Measurements from ENCODE around the gene LRIF1. TPM values are rescaled to one million over a fixed set of nuclear protein-coding genes. Genes with fewer than 3 reads are reported as not detected.
"Not testable (repeated sequence)": the region's sequence is repeated elsewhere in the genome, so short reads cannot be mapped to it uniquely, and the experiment has no call there.

Gene LRIF1
- polyA plus RNA-seq, 3 donors from 2014 or later: 20.6 to 37.2 (median 22.0) TPM

DNA sequence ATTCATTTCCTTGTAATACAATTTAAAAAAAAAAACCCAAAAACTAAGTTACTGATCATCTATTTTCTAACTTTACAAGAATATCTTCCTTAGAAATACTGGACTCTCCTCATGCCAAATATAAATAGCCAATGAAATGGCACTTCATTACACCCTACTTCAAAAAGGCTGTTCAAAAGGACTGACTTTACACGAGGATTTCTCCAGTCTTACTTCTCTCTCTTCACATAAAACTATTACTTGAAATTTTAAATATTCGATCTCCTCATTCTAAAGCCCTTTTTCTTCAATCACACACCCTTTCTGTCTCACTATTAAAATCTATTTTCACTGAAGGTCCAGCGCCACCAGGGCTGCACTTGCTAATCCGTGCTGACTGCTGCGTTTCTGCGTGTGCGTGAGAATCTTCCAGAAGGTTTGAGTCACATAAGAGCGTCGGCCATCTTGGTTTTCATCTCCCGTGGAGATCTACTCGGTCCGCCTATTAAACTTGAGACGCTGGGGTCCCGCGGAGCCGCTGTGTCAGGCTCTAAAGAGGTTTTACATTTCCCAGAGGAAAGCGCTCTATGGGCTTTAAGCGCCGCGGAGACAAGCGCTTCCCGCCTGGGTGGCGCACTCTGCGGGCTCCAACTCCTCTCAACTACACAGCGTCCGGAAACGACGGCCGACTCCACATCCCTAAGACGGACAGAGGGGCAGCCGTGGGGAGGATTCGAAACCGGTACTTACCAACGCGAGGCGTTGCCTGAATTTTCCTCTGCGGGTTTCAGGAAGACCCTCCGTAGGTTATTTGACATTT is 631 bp downstream of the LRIF1 start:
- peaks cover 14 to 23% (median 21%) of the 10 kb centered on the region in 3 donors for H3K27me3 Mint-ChIP-seq (ENCODE audit: low read depth in 3 of 3)

DNA sequence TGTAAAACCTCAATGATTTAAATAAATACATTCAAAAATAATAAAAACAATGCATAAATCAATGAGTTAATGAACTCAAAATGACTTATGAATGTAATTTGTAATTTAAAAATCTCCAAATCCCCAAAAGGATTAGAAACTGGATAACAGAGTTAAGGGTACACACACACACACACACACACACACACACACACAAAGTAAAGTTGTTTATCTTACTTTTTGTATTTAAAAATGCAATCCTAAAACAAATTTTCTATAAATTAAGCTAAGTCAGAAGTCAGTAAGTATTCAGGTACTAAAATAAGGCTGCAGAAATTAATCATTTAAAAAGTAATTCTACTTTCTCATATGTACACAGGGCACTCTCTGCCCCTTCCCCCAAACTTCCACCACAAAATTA is 1.8 kb downstream of the LRIF1 start:
- no peak for DNase-seq
- peaks cover 42 to 56% of the 10 kb centered on the region in 2 donors for H3K4me1 Mint-ChIP-seq
- H3K27ac Mint-ChIP-seq: peak overlapping the region in 1 of 6 donors; percentile 37
- peak overlapping the region in 4 of 5 donors; percentile 9 to 44 (median 39) for H3K4me3 Mint-ChIP-seq
- peaks cover 29 to 49% (median 35%) of the 10 kb centered on the region in 6 donors for H3K9me3 Mint-ChIP-seq
- peaks cover 10 to 20% (median 18%) of the 10 kb centered on the region in 3 donors for H3K27me3 Mint-ChIP-seq (ENCODE audit: low read depth in 3 of 3)
- peaks cover 24 to 28% (median 27%) of the 10 kb centered on the region in 3 donors for H3K36me3 Mint-ChIP-seq

More for the DNA sequence above, 631 bp downstream of the LRIF1 start:
- Mint-ChIP-seq H3K27ac (peak overlapping the region; percentile 93 to 99 (median 97)), H3K4me3 (peak overlapping the region; percentile 89 to 94 (median 93)), H3K9me3 (peaks cover 31 to 58% (median 38%) of the 10 kb centered on the region in 6 donors), H3K36me3 (peaks cover 24 to 30% (median 28%) of the 10 kb centered on the region in 3 donors), H3K4me1 (peaks cover 42 to 56% of the 10 kb centered on the region in 2 donors)
- DNase-seq: peak; percentile 67 to 72 (median 69)

DNA sequence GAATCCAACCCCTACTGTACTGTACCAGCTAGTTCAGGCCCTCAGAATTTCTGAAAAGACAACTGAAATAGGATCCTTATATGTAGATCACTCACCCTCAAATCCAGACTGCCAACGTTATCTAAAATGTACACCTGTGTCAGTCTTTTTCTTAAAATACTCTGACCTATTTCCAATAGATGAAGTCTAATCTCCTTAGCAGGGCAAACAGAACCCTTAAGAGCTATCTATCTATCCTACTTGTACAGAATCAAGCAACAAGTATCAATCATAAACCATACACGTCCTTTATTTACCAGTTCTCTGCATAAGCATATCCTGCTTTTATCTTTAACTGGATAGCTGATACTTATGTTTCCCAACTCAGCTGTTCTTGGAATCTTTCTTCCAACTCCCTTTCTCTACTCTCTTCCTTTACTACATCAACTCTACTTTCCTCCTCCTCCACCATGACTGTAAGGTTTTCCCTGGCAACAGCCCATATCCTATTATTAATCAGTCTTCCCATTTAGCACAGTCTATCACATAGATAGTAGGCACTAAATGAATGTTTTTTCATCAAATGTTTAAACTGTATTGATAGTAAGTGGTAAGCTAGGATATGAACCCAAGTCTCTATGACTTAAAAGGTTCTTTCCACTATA is 2.8 kb downstream of the LRIF1 start:
- Mint-ChIP-seq H3K4me1 (peaks cover 42 to 56% of the 10 kb centered on the region in 2 donors), H3K9me3 (peaks cover 26 to 42% (median 31%) of the 10 kb centered on the region in 6 donors), H3K27me3 (ENCODE audit: low read depth in 3 of 3) (peaks cover 10 to 18% (median 17%) of the 10 kb centered on the region in 3 donors), H3K36me3 (peaks cover 24 to 28% (median 27%) of the 10 kb centered on the region in 3 donors), H3K4me3 (peak overlapping the region in 1 of 5 donors; percentile 26), H3K27ac (peak overlapping the region in 1 of 6 donors; percentile 10)
- no peak for DNase-seq

DNA sequence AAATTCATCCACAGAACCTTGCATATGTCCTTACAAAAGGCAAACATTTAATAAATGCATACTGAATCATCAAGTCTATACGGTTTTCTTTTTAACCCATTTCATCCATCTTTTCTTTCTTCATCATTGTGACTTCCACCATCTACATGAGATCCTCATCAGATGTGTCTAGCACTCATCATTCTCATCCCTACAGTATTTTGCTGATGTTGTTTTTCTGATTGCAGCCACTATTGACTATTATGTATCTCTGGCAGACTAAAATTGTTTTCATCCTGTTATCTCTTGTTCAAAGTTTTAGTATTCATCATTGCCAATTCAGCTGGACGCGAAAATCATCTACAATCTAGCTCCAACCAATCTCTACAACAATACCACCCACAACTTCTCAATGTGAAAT is 5.9 kb downstream of the LRIF1 start:
- Mint-ChIP-seq H3K9me3 (peaks cover under 1 to 12% (median 6%) of the 10 kb centered on the region in 6 donors), H3K36me3 (peaks cover 19 to 23% (median 20%) of the 10 kb centered on the region in 3 donors), H3K4me3 (no peak overlapping the region), H3K27me3 (ENCODE audit: low read depth in 3 of 3) (no peaks in the 10 kb centered on the region), H3K27ac (no peak overlapping the region), H3K4me1 (peaks cover 21 to 35% of the 10 kb centered on the region in 2 donors)
- no peak for DNase-seq

DNA sequence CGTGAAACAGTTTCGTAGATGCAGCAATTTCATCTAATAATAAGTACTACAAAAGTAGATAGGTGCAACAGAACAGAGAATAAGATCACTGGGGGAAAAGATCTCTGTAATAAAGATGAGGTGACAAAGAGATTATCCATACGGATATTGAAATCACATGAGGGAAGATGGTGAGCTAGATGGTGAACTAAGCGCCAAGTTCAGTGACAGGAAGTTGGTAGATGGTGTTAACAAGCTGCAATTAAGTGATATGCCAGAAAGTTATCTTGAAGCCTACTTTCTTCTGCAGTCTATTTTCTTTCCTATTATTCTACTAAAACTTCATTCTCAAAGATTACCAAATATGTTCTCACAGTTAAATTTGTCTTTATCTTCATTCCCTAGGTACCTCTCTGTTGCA is 7.1 kb downstream of the LRIF1 start:
- Mint-ChIP-seq H3K9me3 (peaks cover 0 to 9% (median 4%) of the 10 kb centered on the region in 6 donors), H3K27me3 (ENCODE audit: low read depth in 3 of 3) (no peaks in the 10 kb centered on the region), H3K4me3 (no peak overlapping the region), H3K4me1 (peaks cover 14 to 23% of the 10 kb centered on the region in 2 donors), H3K36me3 (peaks cover 27 to 28% (median 28%) of the 10 kb centered on the region in 3 donors), H3K27ac (no peak overlapping the region)
- no peak for DNase-seq

DNA sequence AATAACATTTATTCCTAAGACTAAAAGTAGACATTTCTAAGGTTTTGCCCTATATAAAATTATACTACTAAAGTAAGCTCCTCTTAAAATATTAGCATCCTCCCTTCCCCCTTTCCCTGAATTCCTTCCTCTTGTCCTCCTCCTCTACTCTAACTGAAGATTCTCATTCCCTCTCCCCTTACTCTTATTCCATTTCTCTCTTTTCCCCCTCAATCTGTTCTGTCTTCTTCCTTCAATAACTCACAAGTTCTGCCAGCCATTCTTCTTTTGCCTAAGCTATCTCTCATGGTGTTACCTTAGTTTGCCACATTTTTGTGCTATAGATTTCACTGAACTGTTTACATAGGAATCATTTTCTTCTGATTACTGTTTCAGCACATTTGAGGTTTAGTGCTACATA is 10.7 kb downstream of the LRIF1 start:
- Mint-ChIP-seq H3K4me3 (no peak overlapping the region), H3K36me3 (peaks cover 35 to 44% (median 44%) of the 10 kb centered on the region in 3 donors), H3K9me3 (no peaks in the 10 kb centered on the region), H3K27me3 (ENCODE audit: low read depth in 3 of 3) (no peaks in the 10 kb centered on the region), H3K27ac (no peak overlapping the region), H3K4me1 (peaks cover 2 to 6% of the 10 kb centered on the region in 2 donors)
- DNase-seq: no peak

DNA sequence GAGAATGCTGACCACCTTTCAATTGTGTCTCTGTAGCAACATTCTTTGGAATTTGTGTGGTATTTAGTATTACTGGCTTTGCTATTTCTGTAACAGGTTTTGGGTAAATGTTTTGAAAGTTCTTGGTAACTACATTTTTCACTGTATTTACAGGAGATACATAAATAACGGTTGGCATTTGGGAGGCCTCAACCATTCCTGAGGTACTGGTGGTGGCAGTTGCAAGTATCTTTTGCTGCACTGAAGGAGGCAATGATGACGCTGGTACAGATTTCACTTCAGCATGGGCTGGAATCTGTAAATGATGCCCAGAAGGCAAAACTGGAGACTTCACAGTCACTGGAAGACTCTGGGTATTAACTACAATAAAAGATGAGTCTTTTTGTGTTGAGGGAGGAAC is 11.7 kb downstream of the LRIF1 start:
- no peak overlapping the region for H3K4me3 Mint-ChIP-seq
- peaks cover 39 to 49% (median 48%) of the 10 kb centered on the region in 3 donors for H3K36me3 Mint-ChIP-seq
- H3K27me3 Mint-ChIP-seq (ENCODE audit: low read depth in 3 of 3): no peaks in the 10 kb centered on the region
- no peaks in the 10 kb centered on the region for H3K9me3 Mint-ChIP-seq
- DNase-seq: no peak
- no peak overlapping the region for H3K27ac Mint-ChIP-seq
- H3K4me1 Mint-ChIP-seq: peaks cover 2 to 6% of the 10 kb centered on the region in 2 donors

DNA sequence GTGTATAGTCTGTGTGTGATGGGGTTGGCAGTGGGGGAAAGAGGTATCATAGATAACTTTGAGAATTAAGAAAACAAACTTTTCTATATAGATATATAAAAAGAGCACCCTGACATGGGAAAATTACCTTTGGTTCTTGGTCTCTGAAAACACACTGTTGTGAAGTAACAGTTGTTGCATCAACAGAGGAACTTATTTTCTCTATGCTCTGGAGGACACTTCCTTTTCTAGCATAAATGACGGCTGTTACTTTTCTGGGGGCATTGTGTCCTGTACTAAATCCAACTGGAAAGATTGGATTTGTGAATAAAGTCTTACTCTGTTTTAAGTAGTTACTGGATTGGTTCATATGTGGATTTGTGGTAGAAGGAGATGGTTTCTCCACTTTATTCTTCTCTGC is 12.6 kb downstream of the LRIF1 start:
- H3K4me1 Mint-ChIP-seq: peaks cover 2 to 6% of the 10 kb centered on the region in 2 donors
- peaks cover 42 to 55% (median 53%) of the 10 kb centered on the region in 3 donors for H3K36me3 Mint-ChIP-seq
- no peak overlapping the region for H3K4me3 Mint-ChIP-seq
- DNase-seq: no peak
- no peaks in the 10 kb centered on the region for H3K27me3 Mint-ChIP-seq (ENCODE audit: low read depth in 3 of 3)
- H3K9me3 Mint-ChIP-seq: no peaks in the 10 kb centered on the region
- H3K27ac Mint-ChIP-seq: peak overlapping the region in 1 of 6 donors; percentile 27

DNA sequence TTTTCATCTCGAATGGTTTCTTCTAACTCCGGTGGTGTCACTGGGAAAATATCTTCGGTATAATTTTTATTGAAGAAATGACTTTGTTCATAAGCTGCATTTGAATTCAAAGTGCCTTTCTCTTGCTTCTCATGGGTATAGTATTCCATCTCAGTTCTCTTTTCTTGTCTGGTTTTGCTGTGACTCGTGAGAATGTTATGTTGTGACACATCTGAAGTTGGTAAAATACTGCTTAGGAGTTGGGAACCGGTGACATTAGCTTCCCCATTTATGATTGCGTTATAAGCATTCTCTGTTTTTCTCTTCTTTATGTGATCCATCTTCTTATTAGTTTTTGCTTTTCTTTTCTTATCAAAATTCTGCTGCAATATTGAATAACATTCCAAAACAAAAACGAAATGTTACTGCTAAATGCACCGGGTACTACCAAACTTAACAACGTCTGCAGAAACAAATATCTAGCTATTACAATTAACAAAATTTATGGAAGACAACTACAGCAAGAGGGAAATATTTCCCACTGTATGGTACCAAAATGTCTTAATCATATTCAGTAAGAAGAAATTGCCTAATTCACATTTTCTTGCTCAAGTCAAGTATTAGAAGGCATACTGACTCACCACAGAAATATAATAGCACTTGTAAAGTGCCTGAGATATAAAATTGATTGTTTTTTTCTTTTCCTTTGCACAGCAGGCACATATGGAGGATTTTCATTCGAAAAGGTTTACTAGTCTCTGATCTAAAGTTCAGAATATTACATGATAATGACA is 15.5 kb downstream of the LRIF1 start:
- Mint-ChIP-seq H3K27ac (no peak overlapping the region), H3K4me1 (peaks cover 0 to 2% of the 10 kb centered on the region in 2 donors), H3K36me3 (peaks cover 38 to 57% (median 55%) of the 10 kb centered on the region in 3 donors), H3K4me3 (no peak overlapping the region), H3K27me3 (ENCODE audit: low read depth in 3 of 3) (no peaks in the 10 kb centered on the region), H3K9me3 (no peaks in the 10 kb centered on the region)
- DNase-seq: no peak

DNA sequence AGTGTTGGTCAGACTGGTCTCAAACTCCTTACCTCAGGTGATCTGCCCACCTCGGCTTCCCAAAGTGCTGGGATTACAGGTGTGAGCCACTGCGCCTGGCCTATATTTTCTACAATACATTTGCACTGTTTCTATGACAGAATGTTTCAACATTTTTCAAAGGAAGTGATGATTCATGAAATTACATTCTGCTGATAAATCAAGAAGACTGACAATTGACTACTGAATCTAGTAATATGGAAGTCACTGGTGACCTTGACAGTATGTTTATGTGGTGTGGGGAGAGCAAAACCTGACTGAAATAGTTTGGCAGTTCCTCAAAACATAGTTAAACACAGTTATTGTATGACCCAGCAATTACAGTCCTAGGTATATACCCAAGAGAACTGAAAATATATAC is 18.1 kb downstream of the LRIF1 start:
- no peak overlapping the region for H3K27ac Mint-ChIP-seq

DNA sequence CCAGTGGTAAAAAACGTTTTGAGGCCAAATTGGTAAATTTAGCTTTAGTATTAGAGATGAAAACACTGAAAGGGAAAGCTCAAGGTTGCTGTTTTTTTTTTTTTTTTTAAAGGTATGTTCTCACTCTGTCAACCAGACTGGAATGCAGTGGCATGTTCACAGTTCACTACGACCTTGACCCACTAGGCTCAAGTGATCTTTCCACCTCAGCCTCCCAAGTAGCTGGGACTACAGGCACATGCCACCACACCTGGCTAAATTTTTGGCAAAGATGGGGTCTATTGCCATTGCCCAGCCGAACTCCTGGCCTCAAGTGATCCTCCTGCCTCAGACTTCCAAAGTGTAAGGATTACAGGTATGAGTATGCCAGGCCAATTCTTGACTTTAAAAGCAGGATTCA is 18.9 kb downstream of the LRIF1 start:
- DNase-seq: no peak
- Mint-ChIP-seq H3K4me3 (no peak overlapping the region), H3K9me3 (peaks cover 0 to under 1% (median 0%) of the 10 kb centered on the region in 6 donors), H3K4me1 (no peaks in the 10 kb centered on the region), H3K27me3 (ENCODE audit: low read depth in 3 of 3) (peaks cover 0 to under 1% (median 0%) of the 10 kb centered on the region in 3 donors), H3K27ac (no peak overlapping the region), H3K36me3 (peaks cover 20 to 31% (median 26%) of the 10 kb centered on the region in 3 donors)

More for the DNA sequence above, 18.1 kb downstream of the LRIF1 start:
- DNase-seq: no peak
- Mint-ChIP-seq H3K4me3 (no peak overlapping the region), H3K9me3 (no peaks in the 10 kb centered on the region), H3K27me3 (ENCODE audit: low read depth in 3 of 3) (no peaks in the 10 kb centered on the region), H3K36me3 (peaks cover 21 to 37% (median 35%) of the 10 kb centered on the region in 3 donors), H3K4me1 (peaks cover 0 to 2% of the 10 kb centered on the region in 2 donors)

DNA sequence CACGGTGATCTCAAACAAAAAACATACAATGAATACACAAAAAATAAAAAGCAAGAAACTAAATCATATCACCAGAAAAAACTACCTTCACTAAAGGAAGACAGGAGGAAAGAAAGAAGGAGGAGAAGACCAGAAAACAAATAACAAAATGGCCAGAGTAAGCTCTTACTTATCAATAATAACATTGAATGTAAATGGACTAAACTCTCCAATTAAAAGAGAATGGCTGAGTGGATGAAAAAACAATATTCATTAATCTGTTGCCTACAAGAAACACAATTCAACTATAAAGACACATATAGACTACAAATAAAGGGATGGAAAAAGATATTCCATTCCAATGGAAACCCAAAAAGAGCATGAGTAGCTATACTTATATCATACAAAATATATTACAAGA is 27.2 kb downstream of the LRIF1 start:
- Mint-ChIP-seq H3K36me3 (peaks cover 17 to 33% (median 22%) of the 10 kb centered on the region in 3 donors), H3K4me1 (no peaks in the 10 kb centered on the region), H3K4me3 (no peak overlapping the region), H3K27me3 (ENCODE audit: low read depth in 3 of 3) (peaks cover 5 to 9% (median 7%) of the 10 kb centered on the region in 3 donors), H3K27ac (no peak overlapping the region), H3K9me3 (peaks cover 15 to 41% (median 35%) of the 10 kb centered on the region in 6 donors)
- DNase-seq: no peak

DNA sequence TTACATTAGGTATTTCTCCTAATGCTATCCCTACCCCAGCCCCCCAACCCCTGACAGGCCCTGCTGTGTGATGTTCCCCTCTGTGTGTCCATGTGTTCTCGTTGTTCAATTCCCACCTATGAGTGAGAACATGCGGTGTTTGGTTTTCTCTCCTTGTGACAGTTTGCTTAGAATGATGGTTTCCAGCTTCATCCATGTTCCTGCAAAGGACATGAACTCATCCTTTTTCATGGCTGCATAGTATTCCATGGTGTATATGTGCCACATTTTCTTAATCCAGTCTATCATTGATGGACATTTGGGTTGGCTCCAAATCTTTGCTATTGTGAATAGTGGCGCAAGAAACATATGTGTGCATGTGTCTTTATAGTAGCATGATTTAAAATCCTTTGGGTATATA is 32.6 kb downstream of the LRIF1 start:
- H3K27ac Mint-ChIP-seq; DNase-seq; H3K4me1 Mint-ChIP-seq; H3K27me3 Mint-ChIP-seq (ENCODE audit: low read depth in 3 of 3); H3K4me3 Mint-ChIP-seq: not testable (repeated sequence)
- H3K9me3 Mint-ChIP-seq: peaks cover 7 to 31% (median 18%) of the 10 kb centered on the region in 6 donors
- H3K36me3 Mint-ChIP-seq: peaks cover 15 to 31% (median 19%) of the 10 kb centered on the region in 3 donors
